Measurements from ENCODE around the gene SHISAL2B.
"Not testable (repeated sequence)": the region's sequence is repeated elsewhere in the genome, so short reads cannot be mapped to it uniquely, and the experiment has no call there.

Gene SHISAL2B

GRCh38 chr5:64680289-64680688, 10.0 kb upstream of the SHISAL2B start:
- ATAC-seq (ENCODE audit: low read depth): no peak
- Mint-ChIP-seq H3K27me3 (peaks cover 12% of the 10 kb centered on the region), H3K9me3 (no peaks in the 10 kb centered on the region), H3K4me3 (no peak overlapping the region), H3K27ac (no peak overlapping the region), H3K4me1 (no peaks in the 10 kb centered on the region), H3K36me3 (no peaks in the 10 kb centered on the region)
- no peak for DNase-seq (ENCODE audit: low spot score in 2 of 2)

- no peaks in the 10 kb centered on the region for H3K4me1 Mint-ChIP-seq
- H3K27me3 Mint-ChIP-seq: peaks cover 11% of the 10 kb centered on the region
- no peaks in the 10 kb centered on the region for H3K9me3 Mint-ChIP-seq
- H3K4me3 Mint-ChIP-seq: no peak overlapping the region
- H3K27ac Mint-ChIP-seq: no peak overlapping the region
- DNase-seq (ENCODE audit: low spot score in 2 of 2) (no peak), ATAC-seq (ENCODE audit: low read depth) (no peak)
- H3K36me3 Mint-ChIP-seq: no peaks in the 10 kb centered on the region
Measured at GRCh38 chr5:64682608-64683007, 7.7 kb upstream of the SHISAL2B start.

- no peaks in the 10 kb centered on the region for H3K9me3 Mint-ChIP-seq
- H3K36me3 Mint-ChIP-seq: no peaks in the 10 kb centered on the region
- no peak overlapping the region for H3K4me3 Mint-ChIP-seq
- ATAC-seq (ENCODE audit: low read depth): no peak
- DNase-seq (ENCODE audit: low spot score in 2 of 2): no peak
- no peak overlapping the region for H3K27ac Mint-ChIP-seq
- H3K4me1 Mint-ChIP-seq: peaks cover 4% of the 10 kb centered on the region
- peaks cover 10% of the 10 kb centered on the region for H3K27me3 Mint-ChIP-seq
Measured at GRCh38 chr5:64685866-64686265, 4.4 kb upstream of the SHISAL2B start.

GRCh38 chr5:64688391-64688790, 1.9 kb upstream of the SHISAL2B start:
- DNase-seq (ENCODE audit: low spot score in 2 of 2): no peak
- H3K4me3 Mint-ChIP-seq: no peak overlapping the region
- peaks cover 11% of the 10 kb centered on the region for H3K27me3 Mint-ChIP-seq
- H3K4me1 Mint-ChIP-seq: peaks cover 4% of the 10 kb centered on the region
- no peaks in the 10 kb centered on the region for H3K9me3 Mint-ChIP-seq
- H3K36me3 Mint-ChIP-seq: no peaks in the 10 kb centered on the region
- no peak for ATAC-seq (ENCODE audit: low read depth)
- H3K27ac Mint-ChIP-seq: no peak overlapping the region

GRCh38 chr5:64688965-64689364, 1.3 kb upstream of the SHISAL2B start:
- Mint-ChIP-seq H3K27ac (no peak overlapping the region), H3K27me3 (peaks cover 11% of the 10 kb centered on the region), H3K9me3 (no peaks in the 10 kb centered on the region), H3K4me3 (no peak overlapping the region), H3K4me1 (peaks cover 4% of the 10 kb centered on the region), H3K36me3 (no peaks in the 10 kb centered on the region)
- DNase-seq (ENCODE audit: low spot score in 2 of 2) (no peak), ATAC-seq (ENCODE audit: low read depth) (no peak)

GRCh38 chr5:64690104-64690416, 243 bp upstream of the SHISAL2B start:
- ATAC-seq (ENCODE audit: low read depth) (no peak), DNase-seq (ENCODE audit: low spot score in 2 of 2) (no peak)
- H3K9me3 Mint-ChIP-seq: no peaks in the 10 kb centered on the region
- peaks cover 4% of the 10 kb centered on the region for H3K4me1 Mint-ChIP-seq
- peak overlapping the region; percentile 49 for H3K4me3 Mint-ChIP-seq
- no peak overlapping the region for H3K27ac Mint-ChIP-seq
- no peaks in the 10 kb centered on the region for H3K36me3 Mint-ChIP-seq
- H3K27me3 Mint-ChIP-seq: peaks cover 9% of the 10 kb centered on the region

- Mint-ChIP-seq H3K36me3 (no peaks in the 10 kb centered on the region), H3K27me3 (peaks cover 9% of the 10 kb centered on the region), H3K27ac (no peak overlapping the region), H3K4me3 (no peak overlapping the region), H3K9me3 (no peaks in the 10 kb centered on the region), H3K4me1 (peaks cover 4% of the 10 kb centered on the region)
- DNase-seq (ENCODE audit: low spot score in 2 of 2) (no peak), ATAC-seq (ENCODE audit: low read depth) (no peak)
Measured at GRCh38 chr5:64691291-64691690, 988 bp downstream of the SHISAL2B start.

GRCh38 chr5:64693636-64694035, 3.3 kb downstream of the SHISAL2B start:
- ATAC-seq (ENCODE audit: low read depth): no peak

GRCh38 chr5:64696414-64696813, 6.1 kb downstream of the SHISAL2B start:
- not testable (repeated sequence) for H3K27me3 Mint-ChIP-seq; ATAC-seq (ENCODE audit: low read depth); H3K4me1 Mint-ChIP-seq; DNase-seq (ENCODE audit: low spot score in 2 of 2); H3K27ac Mint-ChIP-seq; H3K4me3 Mint-ChIP-seq; H3K9me3 Mint-ChIP-seq; H3K36me3 Mint-ChIP-seq

More at GRCh38 chr5:64693636-64694035, 3.3 kb downstream of the SHISAL2B start:
- peaks cover 9% of the 10 kb centered on the region for H3K9me3 Mint-ChIP-seq
- H3K4me1 Mint-ChIP-seq: peaks cover 4% of the 10 kb centered on the region
- no peak overlapping the region for H3K4me3 Mint-ChIP-seq
- H3K27ac Mint-ChIP-seq: no peak overlapping the region
- DNase-seq (ENCODE audit: low spot score in 2 of 2): no peak
- H3K36me3 Mint-ChIP-seq: no peaks in the 10 kb centered on the region
- peaks cover 9% of the 10 kb centered on the region for H3K27me3 Mint-ChIP-seq

- no peaks in the 10 kb centered on the region for H3K36me3 Mint-ChIP-seq
- H3K4me1 Mint-ChIP-seq: no peaks in the 10 kb centered on the region
- no peak overlapping the region for H3K4me3 Mint-ChIP-seq
- peaks cover 5% of the 10 kb centered on the region for H3K27me3 Mint-ChIP-seq
- no peak for ATAC-seq (ENCODE audit: low read depth)
- no peak for DNase-seq (ENCODE audit: low spot score in 2 of 2)
- H3K27ac Mint-ChIP-seq: no peak overlapping the region
- H3K9me3 Mint-ChIP-seq: peaks cover 9% of the 10 kb centered on the region
Measured at GRCh38 chr5:64700765-64701164, 10.5 kb downstream of the SHISAL2B start.

- ATAC-seq (ENCODE audit: low read depth); H3K36me3 Mint-ChIP-seq; H3K4me1 Mint-ChIP-seq; DNase-seq (ENCODE audit: low spot score in 2 of 2); H3K27me3 Mint-ChIP-seq; H3K4me3 Mint-ChIP-seq; H3K27ac Mint-ChIP-seq; H3K9me3 Mint-ChIP-seq: not testable (repeated sequence)
Measured at GRCh38 chr5:64706074-64706473, 15.8 kb downstream of the SHISAL2B start.

GRCh38 chr5:64707191-64707590, 16.9 kb downstream of the SHISAL2B start:
- DNase-seq (ENCODE audit: low spot score in 2 of 2) (no peak), ATAC-seq (ENCODE audit: low read depth) (no peak)
- Mint-ChIP-seq H3K4me3 (no peak overlapping the region), H3K27ac (no peak overlapping the region), H3K36me3 (no peaks in the 10 kb centered on the region), H3K27me3 (peaks cover 5% of the 10 kb centered on the region), H3K4me1 (no peaks in the 10 kb centered on the region), H3K9me3 (no peaks in the 10 kb centered on the region)

- H3K4me3 Mint-ChIP-seq; ATAC-seq (ENCODE audit: low read depth); DNase-seq (ENCODE audit: low spot score in 2 of 2); H3K36me3 Mint-ChIP-seq; H3K4me1 Mint-ChIP-seq; H3K9me3 Mint-ChIP-seq; H3K27me3 Mint-ChIP-seq; H3K27ac Mint-ChIP-seq: not testable (repeated sequence)
Measured at GRCh38 chr5:64714495-64714894, 24.2 kb downstream of the SHISAL2B start.

GRCh38 chr5:64722588-64722987, 32.3 kb downstream of the SHISAL2B start:
- H3K36me3 Mint-ChIP-seq: peaks cover 14% of the 10 kb centered on the region
- peaks cover 3% of the 10 kb centered on the region for H3K9me3 Mint-ChIP-seq
- peaks cover 3% of the 10 kb centered on the region for H3K4me1 Mint-ChIP-seq
- no peak for DNase-seq (ENCODE audit: low spot score in 2 of 2)
- H3K4me3 Mint-ChIP-seq: no peak overlapping the region
- H3K27me3 Mint-ChIP-seq: no peaks in the 10 kb centered on the region
- ATAC-seq (ENCODE audit: low read depth): no peak
- no peak overlapping the region for H3K27ac Mint-ChIP-seq

- peaks cover 38% of the 10 kb centered on the region for H3K36me3 Mint-ChIP-seq
- H3K27me3 Mint-ChIP-seq: no peaks in the 10 kb centered on the region
- H3K9me3 Mint-ChIP-seq: no peaks in the 10 kb centered on the region
- ATAC-seq (ENCODE audit: low read depth): no peak
- no peak overlapping the region for H3K4me3 Mint-ChIP-seq
- no peaks in the 10 kb centered on the region for H3K4me1 Mint-ChIP-seq
- no peak for DNase-seq (ENCODE audit: low spot score in 2 of 2)
- H3K27ac Mint-ChIP-seq: no peak overlapping the region
Measured at GRCh38 chr5:64727150-64727549, 36.8 kb downstream of the SHISAL2B start.

GRCh38 chr5:64742411-64742810, 52.1 kb downstream of the SHISAL2B start:
- Mint-ChIP-seq H3K4me3 (no peak overlapping the region), H3K4me1 (no peaks in the 10 kb centered on the region), H3K27ac (no peak overlapping the region), H3K27me3 (no peaks in the 10 kb centered on the region), H3K36me3 (peaks cover 22% of the 10 kb centered on the region), H3K9me3 (no peaks in the 10 kb centered on the region)
- DNase-seq (ENCODE audit: low spot score in 2 of 2): no peak
- no peak for ATAC-seq (ENCODE audit: low read depth)
